MM.1S (cell line): ENCODE results near the gene PRKD1.

Source experiments
- CTCF ChIP-seq: fragments of 300-600 bp; sonication (generic); IDR thresholded peaks from 2 replicates; pipeline ENCODE4 v1.5.1; 2016; ENCODE audit warnings: antibody characterized with exemption, low read length, mixed read lengths
- EZH2 ChIP-seq: fragments of 300-600 bp; sonication (generic); optimal IDR thresholded peaks from 2 replicates; pipeline ENCODE3; 2017; ENCODE audit warnings: low read depth, mild to moderate bottlenecking, antibody characterized with exemption, low read length, mixed read lengths

GRCh38 chr14:29918981-29919380, 8.7 kb downstream of the PRKD1 start:
- TF ChIP-seq CTCF (no peak), EZH2 (no peak)
